ENCODE data around the gene TARS1. TPM values are rescaled to one million over a fixed set of nuclear protein-coding genes. Genes with fewer than 3 reads are reported as not detected.
A peak's percentile ranks its signal among the peaks of the same experiment; 100 is the strongest.
"Not testable (repeated sequence)": the region's sequence is repeated elsewhere in the genome, so short reads cannot be mapped to it uniquely, and the experiment has no call there.

TARS1 gene
- total RNA-seq, 1 donor from 2014 or later = 126 TPM

DNA sequence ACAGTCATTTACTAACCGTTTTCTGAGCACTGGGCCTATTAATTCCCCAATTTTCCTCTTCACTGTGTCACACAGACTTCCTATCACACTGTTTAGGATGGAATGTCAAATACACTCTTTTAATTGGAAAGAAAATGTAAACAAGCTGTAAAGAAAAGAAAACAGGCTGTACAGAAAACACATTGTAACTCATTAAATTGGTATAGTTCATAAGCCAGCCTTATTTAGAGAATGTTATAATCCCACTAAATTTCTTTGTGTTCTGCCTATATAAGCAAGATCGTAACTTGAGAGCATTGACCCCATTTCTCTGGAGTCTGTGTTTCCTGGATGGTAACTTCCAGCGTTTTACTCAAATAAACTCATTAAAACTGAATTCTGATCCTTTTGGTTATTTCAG is 46.5 kb downstream of the TARS1 start:
- DNase-seq (ENCODE audit: low read depth) = no peak

DNA sequence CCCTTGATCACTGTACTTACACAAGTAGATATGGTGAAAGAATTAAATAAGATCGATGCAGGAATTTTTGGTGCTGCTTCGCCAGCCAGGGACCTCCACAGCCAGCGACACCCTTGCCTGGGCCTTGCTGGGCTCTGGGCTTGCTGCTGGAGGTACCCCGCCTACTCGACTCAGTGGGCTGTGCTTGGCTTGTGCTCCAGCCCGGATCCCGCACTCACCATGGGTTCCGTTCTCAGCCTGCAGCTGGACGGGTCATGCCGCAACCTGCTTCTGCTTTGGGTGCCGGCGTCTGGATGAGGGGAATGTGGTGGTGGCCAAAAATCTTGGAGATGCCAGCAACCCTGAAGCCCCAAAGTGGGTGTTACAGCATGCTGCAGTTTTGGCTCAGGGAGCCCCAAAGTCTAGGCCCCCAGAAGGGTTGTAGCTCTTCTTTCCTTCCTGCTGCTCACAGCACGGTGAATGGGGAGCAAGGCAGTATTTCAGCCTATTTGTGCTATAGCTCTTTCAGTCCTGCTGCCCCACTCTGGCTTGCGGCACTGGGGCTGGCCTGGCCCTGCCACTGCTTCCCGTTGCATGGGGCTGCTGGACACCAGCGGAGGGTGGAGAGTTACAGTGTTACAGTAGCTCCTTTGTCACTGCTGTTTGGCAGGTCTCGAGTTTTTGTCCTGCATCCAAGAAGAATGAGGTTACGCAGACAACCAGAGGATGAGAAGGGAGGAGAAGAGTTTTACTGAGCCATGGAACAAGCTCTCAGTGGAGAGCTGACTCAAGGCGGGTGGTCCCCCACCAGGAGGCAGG is 48.0 kb downstream of the TARS1 start:
- DNase-seq (ENCODE audit: low read depth) = no peak

DNA sequence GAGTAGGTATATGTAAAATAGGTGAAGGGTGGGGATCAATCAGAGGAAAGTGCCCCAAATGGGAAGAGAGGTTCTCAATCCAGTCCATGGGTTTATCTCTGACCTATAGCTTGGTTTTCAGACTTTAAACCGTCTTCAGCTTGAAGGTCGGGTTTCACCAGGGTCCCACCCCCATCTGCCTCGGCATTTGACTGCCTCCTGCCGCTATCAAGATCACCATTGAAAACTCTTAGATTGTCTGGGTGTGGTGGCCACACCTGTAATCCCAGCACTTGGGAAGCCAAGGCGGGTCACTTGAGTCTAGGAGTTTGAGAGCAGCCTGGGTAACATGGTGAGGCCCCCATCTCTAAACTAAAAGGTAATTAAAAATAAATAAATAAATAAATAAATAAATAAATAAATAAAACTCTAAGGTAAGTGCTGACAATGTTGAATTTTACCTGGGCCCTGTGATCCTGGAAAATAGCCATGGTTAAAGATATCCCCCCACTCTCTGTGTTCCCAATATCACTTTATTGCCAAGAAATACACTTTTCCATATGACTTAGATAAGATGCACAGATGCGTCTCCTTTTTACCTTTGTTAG is 48.8 kb downstream of the TARS1 start:
- DNase-seq (ENCODE audit: low read depth) = no peak

DNA sequence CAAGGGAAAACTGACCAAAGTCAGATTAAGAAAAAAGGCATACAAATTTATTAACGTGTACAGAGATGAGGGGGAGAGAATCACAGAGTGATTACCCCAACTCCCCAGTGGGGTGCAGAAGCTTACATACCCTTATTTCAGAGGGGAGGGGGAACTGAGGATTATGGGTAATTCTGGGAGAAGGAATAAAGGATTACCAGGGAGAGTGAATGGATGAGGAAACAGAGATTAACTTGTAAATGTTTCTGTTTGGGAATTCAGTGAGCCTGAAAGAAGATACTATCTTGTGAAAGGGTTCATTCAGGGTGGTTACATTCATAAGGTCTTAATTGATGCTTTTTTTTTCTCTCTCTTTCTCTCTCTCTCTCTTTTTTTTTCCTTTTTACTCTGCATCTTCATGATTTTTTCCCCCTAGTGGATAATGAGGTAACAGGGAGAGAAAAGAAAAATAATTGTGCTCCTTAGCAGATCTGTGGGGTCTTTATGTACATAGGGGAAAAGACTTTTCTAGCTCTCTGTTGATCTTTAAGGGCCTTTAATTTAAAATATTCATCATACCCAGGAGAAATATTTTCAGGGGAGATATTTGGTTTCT is 49.4 kb downstream of the TARS1 start:
- DNase-seq (ENCODE audit: low read depth) = no peak

GRCh38 chr5:33491941-33492340 is 51.2 kb downstream of the TARS1 start:
- DNase-seq (ENCODE audit: low read depth) = no peak

GRCh38 chr5:33494466-33494865 is 53.7 kb downstream of the TARS1 start:
- DNase-seq (ENCODE audit: low read depth) = no peak

DNA sequence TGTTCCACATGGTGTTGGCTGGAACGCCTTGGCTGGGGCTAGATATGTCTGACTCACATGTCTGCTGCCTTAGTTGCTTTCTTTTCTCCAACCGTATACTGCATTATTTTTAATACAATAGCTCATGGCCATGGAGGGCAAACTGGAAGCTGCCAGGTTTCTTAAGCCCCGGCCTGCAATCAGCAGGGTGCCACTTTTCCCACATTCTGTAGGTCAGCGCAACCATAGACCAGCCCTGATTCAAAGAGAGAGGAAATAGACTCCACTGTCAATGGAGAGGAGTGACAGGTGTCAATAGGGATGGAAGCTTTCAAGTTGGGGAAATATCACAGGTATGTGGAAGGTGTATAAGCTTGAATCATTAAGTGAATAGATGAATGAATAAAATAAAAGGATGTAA is 60.5 kb downstream of the TARS1 start:
- no peak for DNase-seq (ENCODE audit: low read depth)

DNA sequence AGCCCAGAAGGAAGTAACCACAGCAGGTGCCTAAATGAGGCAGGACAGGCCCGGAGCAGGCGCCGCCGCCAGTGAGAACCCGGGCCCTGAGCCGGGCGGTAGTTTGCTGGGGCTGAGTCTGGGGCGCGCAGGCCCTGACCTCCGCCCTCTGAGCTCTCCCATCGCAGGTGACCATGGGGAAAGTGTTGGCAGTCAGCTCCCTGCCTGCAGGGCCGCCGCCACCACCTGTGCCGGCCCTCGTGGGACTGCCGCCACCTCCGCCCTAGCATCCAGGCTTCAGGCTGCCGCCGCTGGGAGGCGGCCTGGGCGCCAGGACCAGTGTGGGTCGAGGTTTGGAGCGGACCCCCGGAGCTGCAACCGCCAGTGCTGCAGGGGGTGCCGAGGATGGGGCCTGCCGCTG is 61.1 kb downstream of the TARS1 start:
- DNase-seq (ENCODE audit: low read depth) = no peak

DNA sequence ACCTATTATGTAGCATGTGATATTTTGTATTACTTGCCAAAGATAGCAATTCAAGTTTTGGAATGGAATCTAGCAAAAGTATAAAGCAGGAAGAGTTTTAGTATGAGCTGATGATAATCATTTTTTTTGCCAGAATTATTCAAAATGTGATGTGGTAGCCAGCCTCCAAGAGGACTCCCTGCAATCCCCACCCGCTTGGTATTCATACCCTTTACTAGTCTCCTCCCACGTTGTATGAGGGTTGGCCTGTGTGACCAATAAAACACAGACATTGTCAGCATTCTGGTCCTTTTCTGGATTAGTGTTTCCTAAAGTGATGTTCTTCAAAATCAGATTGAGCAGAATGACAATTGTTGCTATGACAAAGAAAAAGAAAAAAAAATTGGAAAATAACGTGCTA is 63.8 kb downstream of the TARS1 start:
- no peak for DNase-seq (ENCODE audit: low read depth)

GRCh38 chr5:33507426-33507825 is 66.7 kb downstream of the TARS1 start:
- DNase-seq (ENCODE audit: low read depth) = no peak

GRCh38 chr5:33509036-33509435 is 68.3 kb downstream of the TARS1 start:
- no peak for DNase-seq (ENCODE audit: low read depth)

- DNase-seq (ENCODE audit: low read depth) = peak; percentile 38
Measured at GRCh38 chr5:33513462-33514185, 72.9 kb downstream of the TARS1 start.

- DNase-seq (ENCODE audit: low read depth) = not testable (repeated sequence)
Measured at GRCh38 chr5:33515366-33515765, 74.6 kb downstream of the TARS1 start.

- DNase-seq (ENCODE audit: low read depth) = no peak
Measured at GRCh38 chr5:33516421-33516820, 75.7 kb downstream of the TARS1 start.
